ENCODE data around the gene ATG13. TPM values are rescaled to one million over a fixed set of nuclear protein-coding genes. Genes with fewer than 3 reads are reported as not detected.
"Not testable (repeated sequence)": the region's sequence is repeated elsewhere in the genome, so short reads cannot be mapped to it uniquely, and the experiment has no call there.

Gene ATG13
- polyA plus RNA-seq: 10 to 100 TPM; 20.0 to 26.5 TPM

GRCh38 chr11:46617134-46617971, at the start of gene ATG13, which contains the start of gene HARBI1:
TSS of gene ATG13 (plus strand) at chr11:46617553. CDS start at chr11:46644292, 26,739 bp downstream.
TSS of gene HARBI1 (minus strand) at chr11:46617227. CDS start at chr11:46616237, 990 bp downstream.
- H3K4me1 ChIP-seq (ENCODE audit: control insufficient read depth in 2 of 2, insufficient read depth in 2 of 2, low read length in 1 of 2): peaks cover 0 to 10% of the 10 kb centered on the region in 2 donors
- H3K27me3 ChIP-seq (ENCODE audit: control insufficient read depth in 1 of 2, insufficient read depth in 2 of 2, low read length in 2 of 2): no peaks in the 10 kb centered on the region
- H3K36me3 ChIP-seq (ENCODE audit: control insufficient read depth in 2 of 2, insufficient read depth in 2 of 2, low read length in 1 of 2): no peaks in the 10 kb centered on the region
- WGBS, 2 donors: 0% methylated on average over 60 to 72 of the region's 72 CpGs
- H3K9me3 ChIP-seq (ENCODE audit: control insufficient read depth in 2 of 2, insufficient read depth in 1 of 2, low read depth in 1 of 2, low read length in 1 of 2): no peaks in the 10 kb centered on the region
- H3K4me3 ChIP-seq (ENCODE audit: low read depth in 1 of 2, low read length in 2 of 2): peak within 1 kb of the TSS; percentile 80 to 99
- peak within 1 kb of the TSS; percentile 98 to 99 for H3K27ac ChIP-seq (ENCODE audit: low read depth in 2 of 2, low read length in 1 of 2)

DNA sequence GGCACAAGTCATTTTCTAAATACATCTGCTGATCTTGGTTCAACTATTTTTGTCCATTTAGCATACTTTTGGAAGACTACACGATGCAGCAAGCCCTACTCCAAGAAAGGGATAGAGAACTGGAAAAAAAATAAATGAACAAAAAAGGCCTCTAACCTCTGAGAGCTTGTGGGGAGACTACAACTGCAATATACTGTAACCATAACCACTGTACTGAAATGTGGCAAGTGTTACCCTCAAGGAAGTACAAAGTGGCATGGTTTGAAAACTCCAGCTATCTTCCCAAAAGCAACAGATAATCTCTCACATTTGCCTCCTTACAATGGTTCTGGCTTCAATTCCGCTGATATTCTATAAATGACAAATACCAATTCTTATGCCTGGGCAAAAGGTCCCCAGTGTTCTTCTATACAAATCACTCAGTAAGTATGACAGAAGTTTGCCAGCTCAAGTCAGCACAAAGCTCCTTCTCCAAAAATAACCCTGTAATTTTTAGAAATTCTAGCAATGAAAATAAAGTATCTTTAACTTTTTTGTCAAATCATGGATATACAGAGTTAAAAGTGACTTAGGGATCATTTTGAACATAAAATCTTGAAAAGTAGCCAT, 46.5 kb upstream of the ATG13 start:
- H3K4me3 ChIP-seq (ENCODE audit: low read depth in 1 of 2, low read length in 2 of 2): no peak overlapping the region
- 34 to 43% methylated on average over 2 of the region's 2 CpGs for WGBS, 2 donors
- H3K27me3 ChIP-seq (ENCODE audit: control insufficient read depth in 1 of 2, insufficient read depth in 2 of 2, low read length in 2 of 2): no peaks in the 10 kb centered on the region
- H3K27ac ChIP-seq (ENCODE audit: low read depth in 2 of 2, low read length in 1 of 2): no peak overlapping the region
- H3K9me3 ChIP-seq (ENCODE audit: control insufficient read depth in 2 of 2, insufficient read depth in 1 of 2, low read depth in 1 of 2, low read length in 1 of 2): no peaks in the 10 kb centered on the region
- no peaks in the 10 kb centered on the region for H3K4me1 ChIP-seq (ENCODE audit: control insufficient read depth in 2 of 2, insufficient read depth in 2 of 2, low read length in 1 of 2)
- no peaks in the 10 kb centered on the region for H3K36me3 ChIP-seq (ENCODE audit: control insufficient read depth in 2 of 2, insufficient read depth in 2 of 2, low read length in 1 of 2)

DNA sequence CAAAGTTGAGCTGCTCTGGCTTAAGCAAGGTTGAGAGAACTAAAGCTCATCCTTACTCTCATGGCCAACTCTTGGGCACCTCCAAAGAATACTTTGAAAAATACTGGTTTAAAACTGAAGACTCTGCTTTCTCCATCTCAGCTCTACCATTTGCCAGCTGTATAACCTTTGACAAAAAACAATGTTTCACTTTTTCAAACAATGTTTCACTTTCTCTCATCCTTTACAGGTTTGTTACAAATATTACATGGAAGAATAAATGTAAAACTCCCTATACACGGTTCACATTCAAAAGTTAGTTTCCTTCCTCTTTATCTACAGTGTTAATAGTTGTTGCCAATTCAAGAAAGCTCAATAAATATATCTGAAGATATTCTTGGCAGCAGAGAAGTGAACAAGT, 42.7 kb upstream of the ATG13 start:
- H3K36me3 ChIP-seq (ENCODE audit: control insufficient read depth in 2 of 2, insufficient read depth in 2 of 2, low read length in 1 of 2): no peaks in the 10 kb centered on the region
- no peak overlapping the region for H3K4me3 ChIP-seq (ENCODE audit: low read depth in 1 of 2, low read length in 2 of 2)
- no peaks in the 10 kb centered on the region for H3K27me3 ChIP-seq (ENCODE audit: control insufficient read depth in 1 of 2, insufficient read depth in 2 of 2, low read length in 2 of 2)
- H3K9me3 ChIP-seq (ENCODE audit: control insufficient read depth in 2 of 2, insufficient read depth in 1 of 2, low read depth in 1 of 2, low read length in 1 of 2): no peaks in the 10 kb centered on the region
- no peak overlapping the region for H3K27ac ChIP-seq (ENCODE audit: low read depth in 2 of 2, low read length in 1 of 2)
- no peaks in the 10 kb centered on the region for H3K4me1 ChIP-seq (ENCODE audit: control insufficient read depth in 2 of 2, insufficient read depth in 2 of 2, low read length in 1 of 2)
- WGBS, 2 donors: 15 to 29% methylated on average over 1 of the region's 1 CpG

- no peak overlapping the region for H3K4me3 ChIP-seq (ENCODE audit: low read depth in 1 of 2, low read length in 2 of 2)
- H3K36me3 ChIP-seq (ENCODE audit: control insufficient read depth in 2 of 2, insufficient read depth in 2 of 2, low read length in 1 of 2): no peaks in the 10 kb centered on the region
- H3K27me3 ChIP-seq (ENCODE audit: control insufficient read depth in 1 of 2, insufficient read depth in 2 of 2, low read length in 2 of 2): no peaks in the 10 kb centered on the region
- H3K4me1 ChIP-seq (ENCODE audit: control insufficient read depth in 2 of 2, insufficient read depth in 2 of 2, low read length in 1 of 2): no peaks in the 10 kb centered on the region
- no peaks in the 10 kb centered on the region for H3K9me3 ChIP-seq (ENCODE audit: control insufficient read depth in 2 of 2, insufficient read depth in 1 of 2, low read depth in 1 of 2, low read length in 1 of 2)
- 97 to 100% methylated on average over 1 of the region's 1 CpG for WGBS, 2 donors
- no peak overlapping the region for H3K27ac ChIP-seq (ENCODE audit: low read depth in 2 of 2, low read length in 1 of 2)
These were observed 40.3 kb upstream of the ATG13 start for GRCh38 chr11:46577058-46577457.

DNA sequence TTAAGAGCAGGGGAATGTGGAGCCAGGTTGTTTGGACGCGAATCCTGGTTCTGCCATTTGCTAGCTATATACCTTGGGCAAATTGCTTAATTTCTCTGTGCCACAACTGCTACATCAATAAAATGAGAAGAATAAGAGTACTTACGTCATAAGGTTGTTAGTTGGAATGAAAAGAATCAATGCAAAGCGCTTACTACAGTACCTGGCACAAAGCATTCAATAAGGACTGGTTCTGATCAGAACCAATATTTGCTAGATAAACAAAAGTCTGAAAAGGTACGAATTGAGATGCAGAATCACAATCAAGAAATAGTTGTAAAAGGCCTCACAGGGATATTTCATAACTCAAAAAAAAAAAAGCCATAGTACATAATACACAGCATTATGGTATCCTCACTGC, 34.8 kb upstream of the ATG13 start:
- Histone ChIP-seq H3K4me1 (ENCODE audit: control insufficient read depth in 2 of 2, insufficient read depth in 2 of 2, low read length in 1 of 2) (no peaks in the 10 kb centered on the region), H3K36me3 (ENCODE audit: control insufficient read depth in 2 of 2, insufficient read depth in 2 of 2, low read length in 1 of 2) (no peaks in the 10 kb centered on the region), H3K27me3 (ENCODE audit: control insufficient read depth in 1 of 2, insufficient read depth in 2 of 2, low read length in 2 of 2) (no peaks in the 10 kb centered on the region), H3K4me3 (ENCODE audit: low read depth in 1 of 2, low read length in 2 of 2) (no peak overlapping the region), H3K27ac (ENCODE audit: low read depth in 2 of 2, low read length in 1 of 2) (no peak overlapping the region), H3K9me3 (ENCODE audit: control insufficient read depth in 2 of 2, insufficient read depth in 1 of 2, low read depth in 1 of 2, low read length in 1 of 2) (no peaks in the 10 kb centered on the region)
- WGBS, 2 donors: 88 to 91% methylated on average over 5 of the region's 5 CpGs

GRCh38 chr11:46583513-46583912, 33.8 kb upstream of the ATG13 start:
- not testable (repeated sequence) for H3K4me3 ChIP-seq (ENCODE audit: low read depth in 1 of 2, low read length in 2 of 2); H3K36me3 ChIP-seq (ENCODE audit: control insufficient read depth in 2 of 2, insufficient read depth in 2 of 2, low read length in 1 of 2); H3K4me1 ChIP-seq (ENCODE audit: control insufficient read depth in 2 of 2, insufficient read depth in 2 of 2, low read length in 1 of 2); H3K27me3 ChIP-seq (ENCODE audit: control insufficient read depth in 1 of 2, insufficient read depth in 2 of 2, low read length in 2 of 2); H3K27ac ChIP-seq (ENCODE audit: low read depth in 2 of 2, low read length in 1 of 2); H3K9me3 ChIP-seq (ENCODE audit: control insufficient read depth in 2 of 2, insufficient read depth in 1 of 2, low read depth in 1 of 2, low read length in 1 of 2)
- 95 to 100% methylated on average over 1 of the region's 1 CpG for WGBS, 2 donors

GRCh38 chr11:46588131-46588530, 29.2 kb upstream of the ATG13 start:
- no peaks in the 10 kb centered on the region for H3K36me3 ChIP-seq (ENCODE audit: control insufficient read depth in 2 of 2, insufficient read depth in 2 of 2, low read length in 1 of 2)
- 85 to 87% methylated on average over 5 of the region's 5 CpGs for WGBS, 2 donors
- no peaks in the 10 kb centered on the region for H3K27me3 ChIP-seq (ENCODE audit: control insufficient read depth in 1 of 2, insufficient read depth in 2 of 2, low read length in 2 of 2)
- H3K9me3 ChIP-seq (ENCODE audit: control insufficient read depth in 2 of 2, insufficient read depth in 1 of 2, low read depth in 1 of 2, low read length in 1 of 2): no peaks in the 10 kb centered on the region
- H3K4me1 ChIP-seq (ENCODE audit: control insufficient read depth in 2 of 2, insufficient read depth in 2 of 2, low read length in 1 of 2): peaks cover 0 to 6% of the 10 kb centered on the region in 2 donors
- H3K27ac ChIP-seq (ENCODE audit: low read depth in 2 of 2, low read length in 1 of 2): no peak overlapping the region
- H3K4me3 ChIP-seq (ENCODE audit: low read depth in 1 of 2, low read length in 2 of 2): no peak overlapping the region

DNA sequence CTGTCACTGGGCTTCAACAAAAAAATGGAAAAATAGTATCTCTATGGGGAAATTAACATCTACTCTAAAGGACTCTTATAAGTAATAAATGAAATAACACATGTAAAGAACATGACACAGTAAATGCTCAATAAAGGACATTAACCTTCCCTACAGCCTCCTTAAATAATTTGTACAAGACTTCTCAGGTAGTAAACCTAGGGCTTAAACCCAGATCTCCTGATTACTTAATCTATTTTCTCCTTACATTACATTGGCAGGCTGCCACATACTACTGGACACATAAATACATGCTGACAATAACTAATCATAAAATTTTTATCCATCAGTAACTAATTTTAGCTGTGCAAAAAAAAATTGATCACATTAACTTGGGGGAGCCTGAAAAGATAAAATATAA, 28.4 kb upstream of the ATG13 start:
- Histone ChIP-seq H3K27me3 (ENCODE audit: control insufficient read depth in 1 of 2, insufficient read depth in 2 of 2, low read length in 2 of 2) (no peaks in the 10 kb centered on the region), H3K9me3 (ENCODE audit: control insufficient read depth in 2 of 2, insufficient read depth in 1 of 2, low read depth in 1 of 2, low read length in 1 of 2) (no peaks in the 10 kb centered on the region), H3K27ac (ENCODE audit: low read depth in 2 of 2, low read length in 1 of 2) (no peak overlapping the region), H3K36me3 (ENCODE audit: control insufficient read depth in 2 of 2, insufficient read depth in 2 of 2, low read length in 1 of 2) (no peaks in the 10 kb centered on the region), H3K4me1 (ENCODE audit: control insufficient read depth in 2 of 2, insufficient read depth in 2 of 2, low read length in 1 of 2) (peaks cover 0 to 6% of the 10 kb centered on the region in 2 donors), H3K4me3 (ENCODE audit: low read depth in 1 of 2, low read length in 2 of 2) (no peak overlapping the region)

- 46 to 58% methylated on average over 11 of the region's 11 CpGs for WGBS, 2 donors
- no peaks in the 10 kb centered on the region for H3K27me3 ChIP-seq (ENCODE audit: control insufficient read depth in 1 of 2, insufficient read depth in 2 of 2, low read length in 2 of 2)
- H3K9me3 ChIP-seq (ENCODE audit: control insufficient read depth in 2 of 2, insufficient read depth in 1 of 2, low read depth in 1 of 2, low read length in 1 of 2): no peaks in the 10 kb centered on the region
- peak overlapping the region in 1 of 2 donors; percentile 37 for H3K27ac ChIP-seq (ENCODE audit: low read depth in 2 of 2, low read length in 1 of 2)
- no peak overlapping the region for H3K4me3 ChIP-seq (ENCODE audit: low read depth in 1 of 2, low read length in 2 of 2)
- H3K4me1 ChIP-seq (ENCODE audit: control insufficient read depth in 2 of 2, insufficient read depth in 2 of 2, low read length in 1 of 2): peaks cover 0 to 6% of the 10 kb centered on the region in 2 donors
- no peaks in the 10 kb centered on the region for H3K36me3 ChIP-seq (ENCODE audit: control insufficient read depth in 2 of 2, insufficient read depth in 2 of 2, low read length in 1 of 2)
These were observed 26.4 kb upstream of the ATG13 start for GRCh38 chr11:46590740-46591605.

All from esophagus (tissue), 2 donors.